Esophagus muscularis mucosa (tissue), 4 donors: ENCODE data around the gene PRPF40B. TPM values are rescaled to one million over a fixed set of nuclear protein-coding genes. Genes with fewer than 3 reads are reported as not detected.
A peak's percentile ranks its signal among the peaks of the same experiment; 100 is the strongest.

Source experiments
- DNase-seq: peaks from one replicate; pipeline ENCODE4 v3.0.0-alpha.2; 2017; ENCODE audit errors: extremely low spot score
- H3K27ac ChIP-seq, 4 donors: fragments of 200-600 bp; sonication (generic); replicated peaks in 1 of 4; 1 replicate in 3 of 4; 2 replicates in 1 of 4; pipeline ENCODE4 v1.5.1; 2016 to 2019; ENCODE audit warnings: mild to moderate bottlenecking in 1 of 4
- H3K27me3 ChIP-seq, 4 donors: fragments of 200-600 bp; sonication (generic); one replicate each; pipeline versions ENCODE4 v1.5.1 to v1.6.0; 2016 to 2019
- H3K36me3 ChIP-seq, 4 donors: fragments of 200-600 bp; sonication (generic); one replicate each; pipeline ENCODE4 v1.5.1; 2016 to 2019
- H3K4me1 ChIP-seq, 4 donors: fragments of 200-600 bp; sonication (generic); one replicate each; pipeline ENCODE4 v1.5.1; 2016 to 2019
- H3K4me3 ChIP-seq, 4 donors: fragments of 200-600 bp; sonication (generic); 1 replicate in 2 of 4; 2 replicates in 2 of 4; pipeline ENCODE4 v1.5.1; 2016 to 2019; ENCODE audit warnings: mild to moderate bottlenecking in 4 of 4, moderate library complexity in 1 of 4
- H3K9me3 ChIP-seq, 4 donors: fragments of 200-600 bp; sonication (generic); 1 replicate in 3 of 4; 2 replicates in 1 of 4; pipeline ENCODE4 v1.5.1; 2016 to 2019
- CTCF ChIP-seq, 3 experiments: fragments of 200-600 bp in 2 of 3; fragments of 450-650 bp in 1 of 3; sonication (generic) in 2 of 3; IDR thresholded peaks; one replicate each; pipeline ENCODE4 v1.5.1; 2017 to 2019; ENCODE audit warnings: antibody characterized with exemption in 3 of 3, mild to moderate bottlenecking in 2 of 3, moderate library complexity in 1 of 3
- EP300 ChIP-seq: sonication (generic); formaldehyde crosslinking; IDR thresholded peaks from one replicate; pipeline ENCODE4 v1.6.1; 2017; ENCODE audit warnings: antibody characterized with exemption
- POLR2A ChIP-seq: fragments of 450-650 bp; IDR thresholded peaks from one replicate; pipeline ENCODE4 v1.6.1; 2017; ENCODE audit warnings: antibody characterized with exemption, moderate library complexity, mild to moderate bottlenecking, low read depth
- POLR2AphosphoS5 ChIP-seq, 2 donors: sonication (generic); formaldehyde crosslinking; IDR thresholded peaks; one replicate each; pipeline ENCODE4 v1.6.1; 2017; ENCODE audit warnings: antibody characterized with exemption in 2 of 2
- WGBS: methylation state at CpG from one replicate; pipeline ENCODE4 v1.1.5; 2018; 5-methylcytosine and 5-hydroxymethylcytosine counted together
- intact Hi-C: fragments of 100-400 bp; cut with DNase I; formaldehyde crosslinking; loops from one replicate; pipeline ENCODE4 v1.15.1; 2023
- total RNA-seq, 4 donors: library from RNA; depleted of rRNA; stranded (reverse); fragments of >200 nt; gene quantifications; one replicate each; pipeline versions ENCODE4 v1.1.0 to v1.2.1, GENCODE V29; 2016

PRPF40B gene
- total RNA-seq, 4 donors from 2014 or later: 9.6 to 19.0 (median 13.9) TPM

DNA sequence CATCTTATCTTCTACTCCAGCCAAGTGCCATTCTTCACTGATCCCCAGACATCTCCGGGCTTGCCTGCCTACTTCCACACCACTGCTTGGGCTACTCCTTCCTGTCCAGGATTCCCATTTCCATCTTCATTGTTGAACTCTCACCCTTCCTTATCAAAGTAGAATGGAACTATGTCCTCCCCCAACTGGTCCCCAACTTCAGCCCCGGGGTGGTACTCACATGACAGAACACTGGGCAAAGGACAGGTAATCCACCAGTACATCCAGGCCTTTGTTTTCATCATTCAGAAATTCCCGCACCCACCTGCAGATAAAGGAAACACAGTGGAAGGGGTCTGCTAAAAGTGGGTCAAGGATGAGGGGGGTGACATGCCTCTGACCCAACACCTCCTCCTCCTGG, 38.4 kb downstream of the PRPF40B start:
- H3K27me3 ChIP-seq: no peaks in the 10 kb centered on the region
- H3K9me3 ChIP-seq: no peaks in the 10 kb centered on the region
- H3K4me1 ChIP-seq: peaks cover 38 to 77% (median 51%) of the 10 kb centered on the region in 4 donors
- peaks cover 0 to 42% (median 26%) of the 10 kb centered on the region in 4 donors for H3K36me3 ChIP-seq
- H3K4me3 ChIP-seq: no peak overlapping the region
- 95% methylated on average over 3 of the region's 3 CpGs for WGBS
- H3K27ac ChIP-seq: peak overlapping the region in 1 of 4 donors; percentile 73
- no peak for DNase-seq
- TF ChIP-seq CTCF (IDR thresholded peaks at IDR 0.05) (no peak), POLR2AphosphoS5 (IDR thresholded peaks at IDR 0.05) (no peak), POLR2A (no peak), EP300 (no peak)
- intact Hi-C loops: no loop called here

GRCh38 chr12:49662998-49663843, 39.9 kb downstream of the PRPF40B start:
- 32% methylated on average over 4 of the region's 5 CpGs for WGBS
- H3K4me3 ChIP-seq: no peak overlapping the region
- intact Hi-C loops: no loop called here
- H3K27ac ChIP-seq: peak overlapping the region; percentile 56 to 73 (median 61)
- H3K9me3 ChIP-seq: no peaks in the 10 kb centered on the region
- no peaks in the 10 kb centered on the region for H3K27me3 ChIP-seq
- DNase-seq: no peak
- peaks cover 0 to 27% (median 15%) of the 10 kb centered on the region in 4 donors for H3K36me3 ChIP-seq
- TF ChIP-seq EP300 (no peak), POLR2A (no peak), POLR2AphosphoS5 (IDR thresholded peaks at IDR 0.05) (peak; percentile 44 to 56)
- peaks cover 38 to 74% (median 51%) of the 10 kb centered on the region in 4 donors for H3K4me1 ChIP-seq

DNA sequence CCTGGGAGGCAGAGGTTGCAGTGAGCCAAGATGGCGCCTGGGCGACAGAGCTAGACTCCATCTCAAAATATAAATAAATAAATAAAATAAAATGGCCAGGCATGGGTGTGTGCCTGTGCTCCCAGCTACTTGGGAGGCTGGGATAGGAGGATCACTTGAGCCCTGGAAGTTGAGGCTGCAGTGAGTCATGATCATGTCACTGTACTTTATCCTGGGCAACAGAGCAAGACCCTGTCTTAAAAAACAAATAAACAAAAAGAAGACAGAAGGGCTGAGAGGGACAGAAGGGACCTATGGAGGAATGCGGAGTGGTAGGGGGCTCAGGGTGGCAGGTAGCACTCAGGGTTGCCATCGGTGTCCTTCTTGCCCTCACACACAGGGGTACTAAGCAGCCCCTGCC, 40.8 kb downstream of the PRPF40B start:
- Histone ChIP-seq H3K36me3 (peaks cover 0 to 19% (median 9%) of the 10 kb centered on the region in 4 donors), H3K27me3 (no peaks in the 10 kb centered on the region), H3K9me3 (no peaks in the 10 kb centered on the region), H3K4me1 (peaks cover 38 to 67% (median 51%) of the 10 kb centered on the region in 4 donors), H3K27ac (peak overlapping the region in 3 of 4 donors; percentile 56 to 61 (median 61)), H3K4me3 (no peak overlapping the region)
- 92% methylated on average over 4 of the region's 4 CpGs for WGBS
- TF ChIP-seq POLR2A (no peak), CTCF (IDR thresholded peaks at IDR 0.05) (no peak), EP300 (no peak), POLR2AphosphoS5 (IDR thresholded peaks at IDR 0.05) (no peak)
- no peak for DNase-seq
- intact Hi-C loops: no loop called here

DNA sequence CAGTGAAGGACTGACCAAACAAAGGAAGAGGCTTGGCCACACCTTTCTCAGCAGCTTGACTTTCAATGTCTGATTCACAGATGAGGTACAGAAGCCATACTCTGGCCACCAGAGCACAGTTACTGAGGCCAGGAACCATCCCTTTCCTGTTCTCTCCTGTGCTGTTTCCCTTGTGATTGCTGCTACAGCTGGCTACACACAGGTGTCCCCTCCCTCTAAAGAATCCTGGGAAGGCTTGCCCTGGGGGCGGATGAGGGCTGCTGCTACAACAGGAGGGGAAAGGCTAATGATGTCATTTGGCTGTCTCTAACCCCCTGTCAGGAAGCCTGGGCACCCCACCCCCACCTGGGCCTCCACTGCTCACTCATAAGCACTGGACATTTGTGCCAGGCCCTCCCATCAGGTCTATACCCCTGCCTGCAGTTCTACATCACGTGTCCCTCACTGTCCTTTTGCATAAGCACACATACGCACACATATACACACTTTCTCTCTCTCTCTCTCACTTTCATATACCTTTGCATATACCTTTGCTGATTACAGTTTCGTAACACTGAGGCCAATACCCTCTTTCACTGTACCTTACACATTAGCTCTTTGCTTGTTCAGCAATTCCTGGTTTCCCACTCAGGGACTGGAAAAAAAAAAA, 41.4 kb downstream of the PRPF40B start:
- intact Hi-C loops: no loop called here
- Histone ChIP-seq H3K4me1 (peaks cover 38 to 67% (median 51%) of the 10 kb centered on the region in 4 donors), H3K27me3 (no peaks in the 10 kb centered on the region), H3K36me3 (peaks cover 0 to 14% (median 8%) of the 10 kb centered on the region in 4 donors), H3K9me3 (no peaks in the 10 kb centered on the region), H3K27ac (peak overlapping the region in 1 of 4 donors; percentile 61), H3K4me3 (no peak overlapping the region)
- 86% methylated on average over 4 of the region's 4 CpGs for WGBS
- DNase-seq: no peak
- peak; percentile 10 to 13 for TF ChIP-seq POLR2AphosphoS5 (IDR thresholded peaks at IDR 0.05)
- no peak for TF ChIP-seq CTCF (IDR thresholded peaks at IDR 0.05)

GRCh38 chr12:49665384-49665783, 42.0 kb downstream of the PRPF40B start:
- 67% methylated on average over 2 of the region's 2 CpGs for WGBS
- no peak for TF ChIP-seq POLR2A
- no peak for TF ChIP-seq CTCF (IDR thresholded peaks at IDR 0.05)
- no peak for TF ChIP-seq EP300
- no peak for TF ChIP-seq POLR2AphosphoS5 (IDR thresholded peaks at IDR 0.05)
- H3K27me3 ChIP-seq: no peaks in the 10 kb centered on the region
- H3K4me1 ChIP-seq: peaks cover 43 to 70% (median 57%) of the 10 kb centered on the region in 4 donors
- no peak for DNase-seq
- peak overlapping the region in 1 of 4 donors; percentile 9 for H3K27ac ChIP-seq
- H3K9me3 ChIP-seq: no peaks in the 10 kb centered on the region
- intact Hi-C loops: no loop called here
- peaks cover 0 to 10% (median 6%) of the 10 kb centered on the region in 4 donors for H3K36me3 ChIP-seq
- no peak overlapping the region for H3K4me3 ChIP-seq
